ENCODE results near the gene TNFRSF19. TPM values are rescaled to one million over a fixed set of nuclear protein-coding genes. Genes with fewer than 3 reads are reported as not detected.

The TNFRSF19 gene
- total RNA-seq, 4 donors from 2014 or later, result 2.0 to 74.2 (median 4.2) TPM

GRCh38 chr13:23544668-23545067 is 25.5 kb upstream of the TNFRSF19 start:
- no peaks in the 10 kb centered on the region for H3K9me3 ChIP-seq
- H3K27ac ChIP-seq, result no peak overlapping the region
- H3K36me3 ChIP-seq, result no peaks in the 10 kb centered on the region
- H3K4me3 ChIP-seq, result no peak overlapping the region
- no peak for TF ChIP-seq CTCF (IDR thresholded peaks at IDR 0.05)
- no peaks in the 10 kb centered on the region for H3K4me1 ChIP-seq
- intact Hi-C loops (cut with DNase I; ENCODE audit: low total_unique reads), result no loop called here
- no peak for DNase-seq
- no peaks in the 10 kb centered on the region for H3K27me3 ChIP-seq

- Histone ChIP-seq H3K27me3 (no peaks in the 10 kb centered on the region), H3K36me3 (no peaks in the 10 kb centered on the region), H3K27ac (peak overlapping the region; percentile 58 to 76), H3K4me1 (no peaks in the 10 kb centered on the region), H3K4me3 (peak overlapping the region; percentile 50 to 53), H3K9me3 (no peaks in the 10 kb centered on the region)
- peak; percentile 25 to 40 for DNase-seq
- intact Hi-C loops (cut with DNase I; ENCODE audit: low total_unique reads), result no loop called here
- no peak for TF ChIP-seq CTCF (IDR thresholded peaks at IDR 0.05)
These were observed 23.1 kb upstream of the TNFRSF19 start for GRCh38 chr13:23547000-23547590.

- no peaks in the 10 kb centered on the region for H3K9me3 ChIP-seq
- H3K27me3 ChIP-seq, result no peaks in the 10 kb centered on the region
- intact Hi-C loops (cut with DNase I; ENCODE audit: low total_unique reads), result no loop called here
- H3K36me3 ChIP-seq, result no peaks in the 10 kb centered on the region
- TF ChIP-seq CTCF (IDR thresholded peaks at IDR 0.05) (no peak), POLR2A (IDR thresholded peaks at IDR 0.05) (no peak)
- DNase-seq, result no peak
- H3K27ac ChIP-seq, result no peak overlapping the region
- no peaks in the 10 kb centered on the region for H3K4me1 ChIP-seq
- no peak overlapping the region for H3K4me3 ChIP-seq
These were observed 20.5 kb upstream of the TNFRSF19 start for GRCh38 chr13:23549724-23550123.

GRCh38 chr13:23550163-23550562 is 20.0 kb upstream of the TNFRSF19 start:
- Histone ChIP-seq H3K4me1 (no peaks in the 10 kb centered on the region), H3K27me3 (no peaks in the 10 kb centered on the region), H3K36me3 (no peaks in the 10 kb centered on the region), H3K4me3 (no peak overlapping the region), H3K27ac (no peak overlapping the region), H3K9me3 (no peaks in the 10 kb centered on the region)
- intact Hi-C loops (cut with DNase I; ENCODE audit: low total_unique reads), result no loop called here
- no peak for TF ChIP-seq CTCF (IDR thresholded peaks at IDR 0.05)
- no peak for TF ChIP-seq POLR2A (IDR thresholded peaks at IDR 0.05)
- DNase-seq, result no peak

GRCh38 chr13:23551213-23552008 is 18.8 kb upstream of the TNFRSF19 start:
- H3K36me3 ChIP-seq, result no peaks in the 10 kb centered on the region
- intact Hi-C loops (cut with DNase I; ENCODE audit: low total_unique reads), result no loop called here
- no peak overlapping the region for H3K27ac ChIP-seq
- no peak overlapping the region for H3K4me3 ChIP-seq
- H3K4me1 ChIP-seq, result no peaks in the 10 kb centered on the region
- DNase-seq, result no peak
- no peaks in the 10 kb centered on the region for H3K27me3 ChIP-seq
- no peaks in the 10 kb centered on the region for H3K9me3 ChIP-seq
- TF ChIP-seq POLR2A (IDR thresholded peaks at IDR 0.05), result no peak
- TF ChIP-seq CTCF (IDR thresholded peaks at IDR 0.05), result no peak

Measured in uterus (tissue), 4 donors.